ENCODE data around the gene IPO13.

DNA sequence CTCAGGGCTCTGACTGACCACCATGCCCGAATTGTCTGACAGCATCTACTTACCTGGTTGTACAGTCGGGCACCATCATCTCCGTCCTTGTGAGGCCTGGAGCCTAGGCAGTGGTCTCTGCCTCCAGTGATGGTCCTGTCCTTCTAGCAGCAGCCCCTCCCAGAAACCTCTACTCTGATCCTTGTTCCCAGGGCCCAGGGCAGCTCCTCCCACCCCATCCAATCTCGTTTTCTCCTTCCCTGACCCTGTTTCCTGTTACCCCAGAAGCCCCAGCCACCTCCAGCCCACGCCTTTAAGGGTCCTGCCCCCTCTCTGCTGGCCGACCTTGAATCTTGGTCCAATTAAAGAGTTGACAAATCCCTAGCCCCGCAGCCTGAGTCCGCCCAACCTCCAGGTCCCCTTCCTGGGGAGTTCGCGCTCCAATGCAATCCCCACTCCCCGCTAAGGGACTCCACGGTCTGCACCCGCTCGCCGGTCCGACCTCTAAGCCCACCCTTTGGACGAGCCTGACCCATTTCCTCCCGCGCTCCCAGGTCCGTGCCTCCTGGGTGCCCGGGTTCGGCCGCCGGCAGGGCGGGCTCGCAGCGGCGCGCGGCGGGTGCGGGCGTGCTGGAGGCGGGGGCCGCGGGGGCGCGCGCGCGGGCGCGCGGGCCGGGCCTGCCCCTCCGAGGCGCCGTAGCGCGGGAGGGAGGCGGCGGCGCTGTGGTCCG is 32.0 kb downstream of the IPO13 start, which contains the start of gene B4GALT2:
- TF ChIP-seq ZNF8 (CRISPR knock-in tag; IDR thresholded peaks at IDR 0.05) (no peak), RARB (CRISPR knock-in tag; IDR thresholded peaks at IDR 0.05) (no peak), TCF4 (CRISPR knock-in tag; IDR thresholded peaks at IDR 0.05; ENCODE audit: borderline replicate concordance) (no peak)
- TF ChIP-seq, protein P1, sequence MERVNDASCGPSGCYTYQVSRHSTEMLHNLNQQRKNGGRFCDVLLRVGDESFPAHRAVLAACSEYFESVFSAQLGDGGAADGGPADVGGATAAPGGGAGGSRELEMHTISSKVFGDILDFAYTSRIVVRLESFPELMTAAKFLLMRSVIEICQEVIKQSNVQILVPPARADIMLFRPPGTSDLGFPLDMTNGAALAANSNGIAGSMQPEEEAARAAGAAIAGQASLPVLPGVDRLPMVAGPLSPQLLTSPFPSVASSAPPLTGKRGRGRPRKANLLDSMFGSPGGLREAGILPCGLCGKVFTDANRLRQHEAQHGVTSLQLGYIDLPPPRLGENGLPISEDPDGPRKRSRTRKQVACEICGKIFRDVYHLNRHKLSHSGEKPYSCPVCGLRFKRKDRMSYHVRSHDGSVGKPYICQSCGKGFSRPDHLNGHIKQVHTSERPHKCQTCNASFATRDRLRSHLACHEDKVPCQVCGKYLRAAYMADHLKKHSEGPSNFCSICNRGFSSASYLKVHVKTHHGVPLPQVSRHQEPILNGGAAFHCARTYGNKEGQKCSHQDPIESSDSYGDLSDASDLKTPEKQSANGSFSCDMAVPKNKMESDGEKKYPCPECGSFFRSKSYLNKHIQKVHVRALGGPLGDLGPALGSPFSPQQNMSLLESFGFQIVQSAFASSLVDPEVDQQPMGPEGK (CRISPR knock-in tag; IDR thresholded peaks at IDR 0.05; ENCODE audit: borderline replicate concordance) = no peak
